NCI-H2107 (cell line): ENCODE measurements around the gene ORM2.

ENCODE experiments used
- DNase-seq: peaks from one replicate; lab custom pipeline; 2025; lab: John Stamatoyannopoulos, UW

The ORM2 gene

GRCh38 chr9:114350636-114351401, 21.1 kb downstream of the ORM2 start:
- no peak for DNase-seq

GRCh38 chr9:114351932-114352331, 22.3 kb downstream of the ORM2 start:
- DNase-seq: no peak

- DNase-seq: no peak
Measured at GRCh38 chr9:114355821-114356220, 26.2 kb downstream of the ORM2 start.

GRCh38 chr9:114356792-114357191, 27.1 kb downstream of the ORM2 start:
- DNase-seq: no peak

GRCh38 chr9:114357360-114357759, 27.7 kb downstream of the ORM2 start:
- DNase-seq: no peak

- DNase-seq: no peak
Measured at GRCh38 chr9:114357911-114358328, 28.3 kb downstream of the ORM2 start.

- no peak for DNase-seq
Measured at GRCh38 chr9:114359801-114360200, 30.1 kb downstream of the ORM2 start.

- no peak for DNase-seq
Measured at GRCh38 chr9:114361542-114361941, 31.9 kb downstream of the ORM2 start.

GRCh38 chr9:114362394-114362793, 32.7 kb downstream of the ORM2 start:
- no peak for DNase-seq

- no peak for DNase-seq
Measured at GRCh38 chr9:114363424-114363823, 33.8 kb downstream of the ORM2 start.

GRCh38 chr9:114364134-114365041, 34.7 kb downstream of the ORM2 start:
- no peak for DNase-seq

- no peak for DNase-seq
Measured at GRCh38 chr9:114365194-114365593, 35.5 kb downstream of the ORM2 start.

GRCh38 chr9:114366334-114367128, 36.9 kb downstream of the ORM2 start:
- no peak for DNase-seq

- no peak for DNase-seq
Measured at GRCh38 chr9:114367366-114367765, 37.7 kb downstream of the ORM2 start.

GRCh38 chr9:114367772-114368569, 38.3 kb downstream of the ORM2 start:
- DNase-seq: no peak

GRCh38 chr9:114369216-114370130, 39.8 kb downstream of the ORM2 start:
- no peak for DNase-seq

GRCh38 chr9:114370251-114370967, 40.7 kb downstream of the ORM2 start:
- no peak for DNase-seq

- DNase-seq: no peak
Measured at GRCh38 chr9:114370968-114371320, 41.3 kb downstream of the ORM2 start.

GRCh38 chr9:114371343-114371944, 41.8 kb downstream of the ORM2 start:
- DNase-seq: no peak
